UCSD-AML1 (cell line): ENCODE measurements around the gene RNF38.
"Not testable (repeated sequence)": the region's sequence is repeated elsewhere in the genome, so short reads cannot be mapped to it uniquely, and the experiment has no call there.

ENCODE experiments used
- DNase-seq: peaks from one replicate; lab custom pipeline; 2025; ENCODE audit not compliant: unreplicated experiment; lab: John Stamatoyannopoulos, UW

The RNF38 gene

DNA sequence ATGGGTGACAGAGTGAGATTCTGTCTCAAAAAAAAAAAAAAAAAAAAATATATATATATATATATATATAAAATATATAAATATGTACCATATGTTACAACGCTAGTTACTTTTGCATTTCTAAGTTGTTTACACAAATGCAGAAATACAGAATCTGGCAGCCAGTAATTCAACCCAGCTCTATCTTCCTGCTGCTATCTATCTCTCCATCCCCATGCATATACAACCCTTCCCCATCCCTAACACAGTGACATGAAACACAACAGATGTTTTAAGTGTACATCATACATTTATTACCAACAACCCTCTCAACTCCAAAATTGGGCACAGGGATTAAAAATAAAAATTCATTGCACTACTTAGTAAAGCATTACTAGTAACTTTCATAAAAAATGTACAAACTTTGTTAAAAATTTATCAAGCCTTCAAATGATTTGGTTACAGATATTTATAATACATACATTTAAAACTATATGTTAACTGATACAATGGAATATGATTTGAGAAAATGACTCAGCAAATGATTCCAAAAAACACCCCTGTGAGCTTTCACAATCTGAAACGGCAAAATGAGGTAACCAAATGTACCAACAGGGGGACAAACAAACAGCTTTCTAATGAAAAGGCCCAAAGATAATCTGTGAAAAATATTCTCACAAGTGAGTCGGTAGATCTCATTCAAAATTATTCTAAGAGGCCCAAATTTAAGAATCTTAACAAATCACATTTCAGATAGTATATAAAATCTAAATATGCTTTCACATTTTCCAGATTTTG, 63.8 kb downstream of the RNF38 start:
- DNase-seq: no peak

- no peak for DNase-seq
These were observed 68.1 kb downstream of the RNF38 start for GRCh38 chr9:36332006-36332405.

- DNase-seq: no peak
These were observed 71.2 kb downstream of the RNF38 start for GRCh38 chr9:36328798-36329411.

DNA sequence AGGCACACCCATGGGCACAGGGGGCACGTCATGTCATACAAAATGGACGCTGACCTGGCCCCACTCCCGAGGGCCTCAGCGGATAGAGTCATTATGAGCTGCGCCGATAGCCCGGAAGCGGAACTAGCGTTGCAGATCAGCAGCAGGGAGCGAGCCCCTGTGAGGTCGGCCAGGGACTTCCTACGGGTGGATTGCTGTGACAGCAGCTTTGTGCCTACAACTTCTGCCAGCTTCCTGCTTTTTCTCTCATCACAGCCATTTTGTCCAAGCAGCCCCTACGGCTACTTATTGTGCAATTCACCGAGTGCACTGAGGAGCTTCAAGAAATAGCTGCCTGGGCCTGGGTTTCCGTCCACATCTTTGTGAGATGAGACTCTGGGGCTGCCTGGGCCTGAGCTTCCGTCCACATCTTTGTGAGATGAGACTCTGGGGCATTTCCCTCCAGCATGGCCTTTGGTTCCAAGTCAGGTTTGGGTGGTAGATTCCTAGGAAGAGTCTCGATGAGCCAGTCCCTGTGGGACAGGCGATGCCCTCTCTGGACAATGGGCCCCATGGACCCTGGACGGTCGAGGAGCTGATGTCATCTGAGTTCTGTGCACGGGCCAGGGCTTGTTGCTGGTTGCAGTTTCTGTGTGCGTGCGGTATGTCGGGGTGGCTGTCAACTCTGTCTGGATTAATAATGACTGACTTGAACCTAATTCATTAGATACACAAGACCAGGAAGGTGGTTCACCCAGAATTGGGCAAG, 74.8 kb downstream of the RNF38 start:
- DNase-seq: no peak

GRCh38 chr9:36323926-36324325, 76.1 kb downstream of the RNF38 start:
- no peak for DNase-seq

GRCh38 chr9:36322462-36322861, 77.6 kb downstream of the RNF38 start:
- no peak for DNase-seq

- not testable (repeated sequence) for DNase-seq
These were observed 78.2 kb downstream of the RNF38 start for GRCh38 chr9:36321903-36322302.

- DNase-seq: no peak
These were observed 79.6 kb downstream of the RNF38 start for GRCh38 chr9:36320466-36320865.

DNA sequence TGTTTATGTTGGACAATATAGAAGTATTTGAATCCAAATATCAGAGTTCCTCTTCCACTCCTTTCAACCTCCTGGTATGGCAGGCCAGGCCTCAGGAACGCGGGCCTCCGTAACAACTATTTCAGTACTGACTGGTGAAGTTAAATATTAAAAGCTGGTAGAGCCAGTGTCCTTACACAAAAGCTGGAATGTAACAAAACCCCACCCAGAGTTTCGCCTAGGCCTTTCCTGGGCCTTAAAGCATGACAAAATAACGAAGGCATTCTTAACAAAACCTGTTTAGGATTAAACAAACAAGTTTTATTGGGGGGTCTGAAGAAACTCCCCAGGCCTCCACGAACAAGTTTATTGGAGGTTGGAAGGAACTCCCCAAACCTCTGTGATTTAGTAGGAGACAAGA, 80.3 kb downstream of the RNF38 start:
- DNase-seq: no peak

DNA sequence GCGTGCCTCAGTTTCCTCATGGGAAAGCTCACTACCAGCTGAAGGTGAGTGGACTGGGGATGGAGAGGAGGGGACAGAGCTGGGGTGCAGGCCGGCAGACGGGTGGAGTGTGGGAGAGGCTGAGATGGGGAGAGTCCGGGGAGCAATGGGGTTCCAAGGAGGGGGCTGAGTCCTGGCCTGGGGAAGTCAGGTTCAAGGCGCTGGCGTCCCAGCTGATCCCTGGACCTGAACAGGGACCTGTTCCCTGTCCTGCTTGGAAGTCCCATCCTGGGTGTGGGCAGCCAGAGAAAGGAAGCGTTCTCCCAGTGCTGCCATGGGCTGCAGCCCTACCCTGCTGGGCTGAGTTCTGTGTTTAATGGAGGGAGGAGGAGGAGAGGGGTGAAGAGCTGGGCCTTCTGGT, 80.9 kb downstream of the RNF38 start:
- no peak for DNase-seq

- no peak for DNase-seq
These were observed 81.8 kb downstream of the RNF38 start for GRCh38 chr9:36318212-36318802.

DNA sequence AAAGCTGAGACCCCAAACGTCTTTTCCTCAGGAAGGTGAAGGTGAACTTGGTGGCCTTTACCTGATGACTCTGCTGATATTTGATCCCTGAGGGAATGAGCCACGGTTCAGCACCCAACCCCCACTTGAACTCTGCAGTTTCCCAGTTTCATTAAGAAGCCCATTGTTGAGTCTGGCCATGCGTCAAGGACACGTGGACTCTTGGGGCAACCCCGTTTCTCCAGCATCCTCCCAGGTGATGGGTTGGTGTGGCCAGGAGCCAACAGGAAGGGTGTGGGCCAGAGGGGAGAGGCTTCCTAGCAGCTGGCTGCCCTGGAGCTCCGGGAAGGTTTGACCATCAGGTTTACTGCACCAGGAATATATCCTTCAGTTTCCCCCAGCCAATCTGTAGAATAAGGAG, 82.3 kb downstream of the RNF38 start:
- DNase-seq: no peak

DNA sequence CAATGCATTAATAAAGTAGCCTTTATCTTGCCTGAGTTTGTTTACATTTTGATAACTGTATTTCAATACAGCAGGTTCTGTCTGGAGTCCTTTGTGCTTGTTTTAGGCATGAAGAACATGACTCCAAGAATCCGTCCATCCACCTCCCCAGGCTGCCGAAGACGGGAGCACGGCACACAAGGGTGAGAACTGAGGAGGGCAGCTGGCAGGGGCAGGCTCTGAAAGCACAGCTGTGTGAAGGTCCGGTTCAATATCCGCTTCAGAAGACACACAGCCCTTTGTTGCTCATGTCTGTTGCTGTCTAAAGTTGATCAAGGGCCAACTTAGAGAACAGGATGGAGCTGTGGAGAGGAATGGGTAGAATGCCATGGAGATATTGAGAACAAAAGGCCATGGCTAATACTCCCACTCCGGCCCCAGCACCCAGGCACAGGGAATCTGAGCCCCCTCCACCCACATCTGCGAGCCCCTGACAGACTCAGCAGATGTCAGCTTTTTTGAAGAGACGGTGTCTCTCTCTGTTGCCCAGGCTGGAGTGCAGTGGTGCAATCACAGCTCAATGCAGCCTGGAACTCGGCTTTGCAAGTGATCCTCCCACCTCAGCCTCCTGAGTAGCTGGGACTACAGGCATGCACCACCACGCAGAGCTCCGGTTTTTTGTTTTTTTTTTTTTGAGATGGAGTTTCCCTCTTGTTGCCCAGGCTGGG, 83.3 kb downstream of the RNF38 start:
- DNase-seq: no peak

- no peak for DNase-seq
These were observed 84.0 kb downstream of the RNF38 start for GRCh38 chr9:36316049-36316448.

DNA sequence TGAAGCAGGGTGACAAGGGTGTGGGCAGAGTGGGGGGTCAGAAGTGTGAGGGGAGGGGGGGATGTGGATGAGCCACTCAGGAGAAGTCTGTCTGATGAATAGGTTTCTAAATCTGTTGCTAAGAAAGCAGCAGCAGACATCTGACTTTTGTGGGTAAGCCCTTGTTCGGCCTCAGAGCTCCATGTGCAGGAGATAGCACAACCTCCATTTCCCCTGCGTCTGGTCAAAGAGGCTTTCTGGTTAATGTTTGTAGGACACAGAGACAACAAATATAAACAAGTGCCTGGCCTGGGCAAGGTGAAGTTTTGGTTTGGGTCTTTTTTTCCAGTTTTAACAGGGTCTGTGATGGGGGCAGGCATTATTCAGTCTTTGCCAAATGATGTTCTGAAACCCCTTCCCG, 84.8 kb downstream of the RNF38 start:
- DNase-seq: no peak

DNA sequence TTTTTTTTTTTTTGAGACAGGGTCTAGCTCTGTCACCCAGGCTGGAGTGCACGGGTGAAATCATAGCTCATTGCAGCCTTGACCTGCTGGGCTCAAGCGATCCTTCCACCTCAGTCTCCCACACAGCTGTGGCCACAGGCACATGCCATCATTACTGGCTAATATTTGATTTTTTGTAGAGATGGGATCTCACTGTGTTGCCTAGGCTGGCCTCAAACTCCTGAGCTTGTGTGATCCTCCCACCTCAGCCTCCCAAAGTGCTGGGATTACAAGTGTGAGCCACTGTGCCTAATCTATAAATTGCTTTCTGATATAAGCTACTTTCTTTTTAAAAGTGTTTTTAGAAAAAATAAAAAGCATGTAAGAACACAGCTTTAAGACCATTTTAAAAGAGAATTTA, 85.3 kb downstream of the RNF38 start:
- DNase-seq: no peak

GRCh38 chr9:36306471-36307306, 93.4 kb downstream of the RNF38 start:
- no peak for DNase-seq

- DNase-seq: not testable (repeated sequence)
These were observed 95.7 kb downstream of the RNF38 start for GRCh38 chr9:36304366-36304765.

DNA sequence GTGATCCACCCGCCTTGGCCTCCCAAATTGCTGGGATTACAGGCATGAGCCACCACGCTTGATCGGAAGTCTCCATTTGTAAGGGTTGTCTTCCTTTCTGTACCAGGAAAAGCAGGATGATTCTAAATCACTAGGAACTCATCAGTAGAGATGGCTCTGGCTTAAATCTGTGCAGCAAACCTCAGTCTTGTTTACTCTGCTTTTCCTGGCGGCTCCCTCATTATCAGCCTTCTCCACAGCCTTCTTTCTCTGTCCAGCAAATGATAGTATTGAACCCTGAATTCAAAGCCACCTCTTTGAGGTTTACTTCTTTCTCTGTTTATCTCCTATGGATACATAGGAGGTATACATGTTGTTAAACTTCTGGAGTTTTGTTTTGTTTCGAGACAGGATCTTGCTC, 98.8 kb downstream of the RNF38 start:
- no peak for DNase-seq

GRCh38 chr9:36298566-36298965, 101.5 kb downstream of the RNF38 start:
- DNase-seq: no peak
